CD4-positive, alpha-beta T cell treated with Interferon gamma for 1 hour (primary cell): ENCODE results near the gene VAV1.
"Not testable (repeated sequence)": the region's sequence is repeated elsewhere in the genome, so short reads cannot be mapped to it uniquely, and the experiment has no call there.

Source experiments
- DNase-seq: peaks from one replicate; pipeline ENCODE4 v3.0.0-alpha.2; 2020

Gene VAV1

GRCh38 chr19:6790194-6791128 lies 18.0 kb downstream of the VAV1 start:
- no peak for DNase-seq

- DNase-seq = no peak
These were observed 18.7 kb downstream of the VAV1 start for GRCh38 chr19:6791237-6791636.

- no peak for DNase-seq
These were observed 20.9 kb downstream of the VAV1 start for GRCh38 chr19:6793411-6793810.

- no peak for DNase-seq
These were observed 21.5 kb downstream of the VAV1 start for GRCh38 chr19:6793973-6794372.

GRCh38 chr19:6794686-6795431 lies 22.4 kb downstream of the VAV1 start:
- DNase-seq = no peak

GRCh38 chr19:6796278-6796677 lies 23.8 kb downstream of the VAV1 start:
- no peak for DNase-seq

- DNase-seq = no peak
These were observed 25.1 kb downstream of the VAV1 start for GRCh38 chr19:6797646-6798045.

GRCh38 chr19:6800160-6800790 lies 27.8 kb downstream of the VAV1 start:
- not testable (repeated sequence) for DNase-seq

GRCh38 chr19:6800991-6801484 lies 28.5 kb downstream of the VAV1 start:
- DNase-seq = no peak

GRCh38 chr19:6801485-6802086 lies 29.1 kb downstream of the VAV1 start:
- peak; percentile 86 for DNase-seq

- peak; percentile 83 for DNase-seq
These were observed 30.0 kb downstream of the VAV1 start for GRCh38 chr19:6802336-6803035.

- DNase-seq = peak; percentile 9
These were observed 30.5 kb downstream of the VAV1 start for GRCh38 chr19:6803036-6803404.

GRCh38 chr19:6806488-6806887 lies 34.0 kb downstream of the VAV1 start:
- DNase-seq = no peak

GRCh38 chr19:6807291-6807690 lies 34.8 kb downstream of the VAV1 start:
- no peak for DNase-seq

- no peak for DNase-seq
These were observed 36.0 kb downstream of the VAV1 start for GRCh38 chr19:6808494-6808893.

- DNase-seq = no peak
These were observed 36.8 kb downstream of the VAV1 start for GRCh38 chr19:6809262-6809661.

GRCh38 chr19:6811378-6811777 lies 38.9 kb downstream of the VAV1 start:
- no peak for DNase-seq

- no peak for DNase-seq
These were observed 39.4 kb downstream of the VAV1 start for GRCh38 chr19:6811906-6812305.

GRCh38 chr19:6812612-6813011 lies 40.1 kb downstream of the VAV1 start:
- DNase-seq = no peak

GRCh38 chr19:6813659-6814058 lies 41.2 kb downstream of the VAV1 start:
- DNase-seq = no peak

GRCh38 chr19:6817179-6817578 lies 44.7 kb downstream of the VAV1 start:
- DNase-seq = no peak

- no peak for DNase-seq
These were observed 45.7 kb downstream of the VAV1 start for GRCh38 chr19:6818246-6818645.
